ENCODE measurements around the gene SCYGR5.

DNA sequence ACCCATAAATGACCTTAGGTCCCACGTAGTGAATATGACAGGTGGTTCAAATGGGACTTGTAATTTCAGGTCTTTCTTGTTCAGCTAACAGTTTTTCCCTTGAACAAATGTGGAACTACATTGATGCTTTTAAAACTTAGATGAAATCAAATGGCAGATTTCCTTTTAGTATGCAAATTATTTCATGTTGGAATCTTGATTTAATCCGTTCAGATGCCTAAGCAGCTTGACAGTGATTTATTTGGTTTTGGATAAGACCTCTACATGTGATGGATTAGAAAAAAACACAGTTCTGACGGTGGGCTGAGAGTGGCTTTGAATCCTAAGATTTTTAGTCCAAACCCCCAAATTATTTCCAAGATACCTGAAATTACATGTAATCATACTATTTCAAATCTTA is 32.4 kb upstream of the SCYGR5 start:
- TF ChIP-seq, protein P1, sequence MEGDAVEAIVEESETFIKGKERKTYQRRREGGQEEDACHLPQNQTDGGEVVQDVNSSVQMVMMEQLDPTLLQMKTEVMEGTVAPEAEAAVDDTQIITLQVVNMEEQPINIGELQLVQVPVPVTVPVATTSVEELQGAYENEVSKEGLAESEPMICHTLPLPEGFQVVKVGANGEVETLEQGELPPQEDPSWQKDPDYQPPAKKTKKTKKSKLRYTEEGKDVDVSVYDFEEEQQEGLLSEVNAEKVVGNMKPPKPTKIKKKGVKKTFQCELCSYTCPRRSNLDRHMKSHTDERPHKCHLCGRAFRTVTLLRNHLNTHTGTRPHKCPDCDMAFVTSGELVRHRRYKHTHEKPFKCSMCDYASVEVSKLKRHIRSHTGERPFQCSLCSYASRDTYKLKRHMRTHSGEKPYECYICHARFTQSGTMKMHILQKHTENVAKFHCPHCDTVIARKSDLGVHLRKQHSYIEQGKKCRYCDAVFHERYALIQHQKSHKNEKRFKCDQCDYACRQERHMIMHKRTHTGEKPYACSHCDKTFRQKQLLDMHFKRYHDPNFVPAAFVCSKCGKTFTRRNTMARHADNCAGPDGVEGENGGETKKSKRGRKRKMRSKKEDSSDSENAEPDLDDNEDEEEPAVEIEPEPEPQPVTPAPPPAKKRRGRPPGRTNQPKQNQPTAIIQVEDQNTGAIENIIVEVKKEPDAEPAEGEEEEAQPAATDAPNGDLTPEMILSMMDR (IDR thresholded peaks at IDR 0.05), result no peak
- no peak for TF ChIP-seq POLR2A (IDR thresholded peaks at IDR 0.05)

All from heart left ventricle (tissue), 13 donors.